ENCODE results near the gene VPS41. TPM values are rescaled to one million over a fixed set of nuclear protein-coding genes. Genes with fewer than 3 reads are reported as not detected.
"Not testable (repeated sequence)": the region's sequence is repeated elsewhere in the genome, so short reads cannot be mapped to it uniquely, and the experiment has no call there.

The VPS41 gene
- total RNA-seq (10 to 100 TPM; 45.8 to 46.1 TPM), total RNA-seq (45.0 to 72.1 reads per million in 2 donors)

GRCh38 chr7:38908759-38909335 lies at the start of gene VPS41:
Gene VPS41 (minus strand): TSS chr7:38909191. CDS start chr7:38909174, 17 bp downstream.
- peaks cover 26% of the 10 kb centered on the region for H3K4me1 Mint-ChIP-seq
- peaks cover 7% of the 10 kb centered on the region for H3K27me3 Mint-ChIP-seq
- peak within 1 kb of the TSS; percentile 94 for H3K27ac Mint-ChIP-seq
- peak within 1 kb of the TSS; percentile 100 for H3K4me3 Mint-ChIP-seq
- DNase-seq = peak; percentile 53 to 64 (median 62)
- peak; percentile 99 for ATAC-seq
- H3K9me3 ChIP-seq (ENCODE audit: control insufficient read depth, low read length, poor library complexity, severe bottlenecking) = no peaks in the 10 kb centered on the region
- H3K36me3 Mint-ChIP-seq (ENCODE audit: low read depth) = peaks cover 5% of the 10 kb centered on the region

- H3K27me3 Mint-ChIP-seq = peaks cover 38% of the 10 kb centered on the region
- ATAC-seq = no peak
- H3K4me3 Mint-ChIP-seq = no peak overlapping the region
Observed at GRCh38 chr7:38955892-38956291, 46.9 kb upstream of the VPS41 start.

GRCh38 chr7:38953971-38954370 lies 45.0 kb upstream of the VPS41 start:
- Mint-ChIP-seq H3K27ac (no peak overlapping the region), H3K4me3 (no peak overlapping the region), H3K36me3 (ENCODE audit: low read depth) (peaks cover 3% of the 10 kb centered on the region), H3K4me1 (no peaks in the 10 kb centered on the region), H3K27me3 (peaks cover 39% of the 10 kb centered on the region)
- ATAC-seq (no peak), DNase-seq (no peak)
- H3K9me3 ChIP-seq (ENCODE audit: control insufficient read depth, low read length, poor library complexity, severe bottlenecking) = no peaks in the 10 kb centered on the region

More at GRCh38 chr7:38955892-38956291, 46.9 kb upstream of the VPS41 start:
- DNase-seq = no peak
- H3K36me3 Mint-ChIP-seq (ENCODE audit: low read depth) = peaks cover 3% of the 10 kb centered on the region
- no peaks in the 10 kb centered on the region for H3K4me1 Mint-ChIP-seq
- H3K9me3 ChIP-seq (ENCODE audit: control insufficient read depth, low read length, poor library complexity, severe bottlenecking) = no peaks in the 10 kb centered on the region
- no peak overlapping the region for H3K27ac Mint-ChIP-seq

- H3K4me3 Mint-ChIP-seq = no peak overlapping the region
- no peak for DNase-seq
Observed at GRCh38 chr7:38953227-38953626, 44.2 kb upstream of the VPS41 start.

DNA sequence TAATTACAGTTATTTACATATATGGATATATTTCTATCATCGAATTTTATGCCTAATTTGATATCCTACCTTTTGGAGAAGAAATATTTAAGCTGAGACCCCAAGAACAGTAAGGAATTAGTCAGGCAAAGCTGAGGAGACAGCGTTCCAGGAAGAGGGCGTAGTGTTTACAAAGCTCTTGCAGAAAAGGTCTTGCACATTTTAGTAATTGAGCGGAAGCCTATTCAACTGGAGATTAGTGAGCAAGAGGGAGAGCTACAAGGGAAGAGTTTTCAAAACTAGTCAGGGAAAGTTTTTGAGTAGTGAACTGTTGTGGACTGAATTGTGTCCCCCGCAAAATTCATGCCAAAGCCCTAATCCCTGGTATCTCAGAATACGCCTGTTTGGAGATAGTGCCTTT lies 42.2 kb upstream of the VPS41 start:
- H3K27ac Mint-ChIP-seq = no peak overlapping the region
- ATAC-seq (no peak), DNase-seq (no peak)
- no peaks in the 10 kb centered on the region for H3K4me1 Mint-ChIP-seq
- no peaks in the 10 kb centered on the region for H3K9me3 ChIP-seq (ENCODE audit: control insufficient read depth, low read length, poor library complexity, severe bottlenecking)
- peaks cover 53% of the 10 kb centered on the region for H3K27me3 Mint-ChIP-seq
- peaks cover 2% of the 10 kb centered on the region for H3K36me3 Mint-ChIP-seq (ENCODE audit: low read depth)
- no peak overlapping the region for H3K4me3 Mint-ChIP-seq

More at GRCh38 chr7:38953227-38953626, 44.2 kb upstream of the VPS41 start:
- H3K4me1 Mint-ChIP-seq = no peaks in the 10 kb centered on the region
- no peak for ATAC-seq
- peaks cover under 1% of the 10 kb centered on the region for H3K36me3 Mint-ChIP-seq (ENCODE audit: low read depth)
- H3K27me3 Mint-ChIP-seq = peaks cover 42% of the 10 kb centered on the region
- H3K27ac Mint-ChIP-seq = no peak overlapping the region
- no peaks in the 10 kb centered on the region for H3K9me3 ChIP-seq (ENCODE audit: control insufficient read depth, low read length, poor library complexity, severe bottlenecking)

DNA sequence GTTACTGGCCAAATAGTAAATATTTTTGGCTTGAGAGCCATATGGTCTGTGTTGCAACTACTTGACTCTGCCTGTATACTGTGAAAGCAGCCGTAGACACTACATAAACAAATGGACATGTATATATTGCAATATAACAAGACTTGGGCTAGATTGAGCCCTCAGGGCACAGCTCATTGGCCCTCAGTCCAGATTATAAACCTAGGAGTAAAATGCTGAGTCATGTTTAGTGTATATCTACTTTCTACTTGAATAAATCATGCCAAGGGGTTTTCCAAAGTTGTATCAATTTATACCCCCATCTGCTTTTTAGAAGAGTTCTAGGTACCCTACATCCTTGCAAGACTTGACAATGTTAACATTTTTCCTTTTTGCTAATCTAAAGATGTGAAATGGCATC lies 41.3 kb upstream of the VPS41 start:
- H3K4me3 Mint-ChIP-seq = no peak overlapping the region
- no peak overlapping the region for H3K27ac Mint-ChIP-seq
- H3K9me3 ChIP-seq (ENCODE audit: control insufficient read depth, low read length, poor library complexity, severe bottlenecking) = no peaks in the 10 kb centered on the region
- DNase-seq (no peak), ATAC-seq (no peak)
- peaks cover 49% of the 10 kb centered on the region for H3K27me3 Mint-ChIP-seq
- H3K4me1 Mint-ChIP-seq = no peaks in the 10 kb centered on the region
- peaks cover 2% of the 10 kb centered on the region for H3K36me3 Mint-ChIP-seq (ENCODE audit: low read depth)

DNA sequence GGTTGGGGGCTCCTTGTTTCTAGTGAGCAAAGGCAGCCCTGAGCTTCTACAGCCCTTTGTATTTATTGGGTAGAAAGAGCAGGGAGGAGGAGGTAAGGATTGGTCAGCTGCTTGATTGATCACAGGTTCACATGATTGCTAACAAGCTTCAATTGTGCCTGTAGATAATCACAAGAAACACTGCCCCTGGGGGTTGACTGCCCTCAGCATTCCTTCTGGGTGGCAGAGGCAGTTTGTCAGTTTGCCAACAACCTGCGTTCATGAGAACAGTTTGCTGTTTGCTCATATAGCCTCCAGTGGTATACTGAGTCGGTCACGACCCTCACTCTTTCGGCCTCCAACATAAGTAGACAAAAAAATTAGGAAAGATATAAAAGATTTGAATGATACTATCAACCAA lies 38.5 kb upstream of the VPS41 start:
- ATAC-seq; H3K27ac Mint-ChIP-seq; H3K9me3 ChIP-seq (ENCODE audit: control insufficient read depth, low read length, poor library complexity, severe bottlenecking); H3K36me3 Mint-ChIP-seq (ENCODE audit: low read depth); DNase-seq; H3K4me3 Mint-ChIP-seq; H3K4me1 Mint-ChIP-seq: not testable (repeated sequence)
- peaks cover 42% of the 10 kb centered on the region for H3K27me3 Mint-ChIP-seq

DNA sequence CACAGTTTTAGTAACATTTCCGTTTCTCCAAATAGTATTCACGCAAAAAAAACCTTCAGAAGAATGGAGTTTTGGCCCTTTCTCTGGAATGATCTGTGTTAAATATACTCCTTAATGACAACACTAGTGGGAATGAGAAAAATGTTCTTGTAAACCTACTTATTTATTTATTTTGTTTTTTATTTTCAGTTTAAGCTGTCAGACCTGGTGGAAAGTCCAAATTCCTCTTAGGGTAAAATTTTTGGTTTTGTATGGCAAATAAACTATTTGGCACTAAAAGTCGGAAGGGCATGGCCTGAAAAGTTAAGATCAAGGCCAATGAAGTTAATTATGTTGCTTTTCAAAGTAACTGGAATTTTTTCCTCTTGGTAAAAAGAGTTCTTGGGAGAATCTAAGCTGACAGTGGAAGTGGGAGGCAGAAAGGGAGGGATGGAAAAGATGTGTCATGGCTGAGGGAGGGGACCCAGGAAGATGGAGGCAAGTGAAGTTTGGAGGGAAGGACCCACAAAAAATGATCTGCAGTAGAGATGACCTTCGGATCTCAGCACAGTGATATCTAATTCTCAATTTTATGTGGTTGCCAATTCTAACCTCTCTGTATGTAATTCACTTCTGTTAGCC lies 33.5 kb upstream of the VPS41 start:
- no peak for ATAC-seq
- Mint-ChIP-seq H3K4me1 (no peaks in the 10 kb centered on the region), H3K36me3 (ENCODE audit: low read depth) (no peaks in the 10 kb centered on the region), H3K27me3 (peaks cover 38% of the 10 kb centered on the region), H3K4me3 (no peak overlapping the region), H3K27ac (no peak overlapping the region)
- H3K9me3 ChIP-seq (ENCODE audit: control insufficient read depth, low read length, poor library complexity, severe bottlenecking) = no peaks in the 10 kb centered on the region
- DNase-seq = no peak

- H3K9me3 ChIP-seq (ENCODE audit: control insufficient read depth, low read length, poor library complexity, severe bottlenecking) = no peaks in the 10 kb centered on the region
- Mint-ChIP-seq H3K27me3 (peaks cover 26% of the 10 kb centered on the region), H3K36me3 (ENCODE audit: low read depth) (no peaks in the 10 kb centered on the region), H3K27ac (no peak overlapping the region), H3K4me3 (no peak overlapping the region), H3K4me1 (no peaks in the 10 kb centered on the region)
- ATAC-seq (no peak), DNase-seq (no peak)
Observed at GRCh38 chr7:38940774-38941173, 31.8 kb upstream of the VPS41 start.

DNA sequence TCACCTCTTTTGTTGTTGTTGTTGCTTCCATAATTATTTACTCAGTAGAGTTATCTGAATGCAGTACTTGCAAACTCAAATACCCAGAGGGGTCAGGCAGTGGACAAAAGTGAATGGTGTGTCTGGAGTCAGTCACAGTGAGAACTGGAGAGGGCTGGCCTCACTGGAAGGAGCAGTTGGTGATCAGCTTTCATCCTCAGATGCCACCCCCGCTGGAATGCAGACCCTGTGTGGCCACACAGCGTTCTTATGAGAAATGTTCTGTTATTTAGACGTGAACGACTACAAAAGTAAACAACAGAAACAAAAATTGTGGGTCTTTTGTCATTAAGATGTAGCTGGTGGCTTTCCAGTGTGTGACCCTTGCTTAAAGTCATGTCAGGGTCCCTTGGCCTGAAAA lies 29.6 kb upstream of the VPS41 start:
- no peaks in the 10 kb centered on the region for H3K9me3 ChIP-seq (ENCODE audit: control insufficient read depth, low read length, poor library complexity, severe bottlenecking)
- DNase-seq (no peak), ATAC-seq (no peak)
- no peaks in the 10 kb centered on the region for H3K36me3 Mint-ChIP-seq (ENCODE audit: low read depth)
- H3K27me3 Mint-ChIP-seq = peaks cover 21% of the 10 kb centered on the region
- no peak overlapping the region for H3K4me3 Mint-ChIP-seq
- no peak overlapping the region for H3K27ac Mint-ChIP-seq
- H3K4me1 Mint-ChIP-seq = no peaks in the 10 kb centered on the region

GRCh38 chr7:38938001-38938485 lies 29.1 kb upstream of the VPS41 start:
- H3K36me3 Mint-ChIP-seq (ENCODE audit: low read depth) = no peaks in the 10 kb centered on the region
- DNase-seq (no peak), ATAC-seq (no peak)
- H3K27me3 Mint-ChIP-seq = peaks cover 20% of the 10 kb centered on the region
- no peaks in the 10 kb centered on the region for H3K9me3 ChIP-seq (ENCODE audit: control insufficient read depth, low read length, poor library complexity, severe bottlenecking)
- no peak overlapping the region for H3K27ac Mint-ChIP-seq
- H3K4me1 Mint-ChIP-seq = no peaks in the 10 kb centered on the region
- H3K4me3 Mint-ChIP-seq = no peak overlapping the region

GRCh38 chr7:38936641-38937040 lies 27.6 kb upstream of the VPS41 start:
- no peaks in the 10 kb centered on the region for H3K36me3 Mint-ChIP-seq (ENCODE audit: low read depth)
- H3K9me3 ChIP-seq (ENCODE audit: control insufficient read depth, low read length, poor library complexity, severe bottlenecking) = no peaks in the 10 kb centered on the region
- H3K27me3 Mint-ChIP-seq = peaks cover 15% of the 10 kb centered on the region
- ATAC-seq = no peak
- H3K4me3 Mint-ChIP-seq = no peak overlapping the region
- no peak overlapping the region for H3K27ac Mint-ChIP-seq
- no peak for DNase-seq
- peaks cover 4% of the 10 kb centered on the region for H3K4me1 Mint-ChIP-seq

DNA sequence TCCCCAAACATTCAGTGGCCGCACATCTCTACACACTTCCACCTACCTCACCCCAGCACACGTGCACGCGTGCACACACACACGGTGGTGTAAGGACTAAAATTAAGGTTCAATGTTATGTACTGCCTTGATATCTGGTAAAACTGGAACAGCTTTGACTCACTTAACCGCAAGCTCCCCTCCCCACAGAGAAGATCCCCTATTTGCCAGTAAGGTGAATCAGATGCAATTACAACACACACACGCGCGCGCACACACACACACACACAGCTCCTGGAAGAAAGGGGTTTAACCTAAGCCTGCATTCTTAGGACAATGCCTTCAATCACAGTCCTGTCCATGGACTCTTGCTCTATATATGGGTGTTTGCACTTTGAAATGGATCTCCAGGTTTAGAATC lies 25.5 kb upstream of the VPS41 start:
- Mint-ChIP-seq H3K27ac (no peak overlapping the region), H3K36me3 (ENCODE audit: low read depth) (no peaks in the 10 kb centered on the region), H3K4me1 (peaks cover 4% of the 10 kb centered on the region), H3K27me3 (peaks cover 22% of the 10 kb centered on the region), H3K4me3 (no peak overlapping the region)
- DNase-seq (no peak), ATAC-seq (no peak)
- H3K9me3 ChIP-seq (ENCODE audit: control insufficient read depth, low read length, poor library complexity, severe bottlenecking) = no peaks in the 10 kb centered on the region

GRCh38 chr7:38934051-38934450 lies 25.1 kb upstream of the VPS41 start:
- Mint-ChIP-seq H3K4me3 (no peak overlapping the region), H3K4me1 (peaks cover 4% of the 10 kb centered on the region), H3K27me3 (peaks cover 17% of the 10 kb centered on the region), H3K27ac (no peak overlapping the region), H3K36me3 (ENCODE audit: low read depth) (no peaks in the 10 kb centered on the region)
- no peak for DNase-seq
- ATAC-seq = no peak
- H3K9me3 ChIP-seq (ENCODE audit: control insufficient read depth, low read length, poor library complexity, severe bottlenecking) = no peaks in the 10 kb centered on the region

All from T-helper 17 cell (primary cell).